DOHH2 (cell line): ENCODE data around the gene RAPGEF5.

Source experiments
- EZH2phosphoT487 ChIP-seq: fragments of 200-600 bp; sonication (generic); IDR thresholded peaks from 2 replicates; pipeline ENCODE4 v1.6.1; 2017; ENCODE audit warnings: borderline replicate concordance, mild to moderate bottlenecking, antibody characterized with exemption, low read length, moderate library complexity, mixed read lengths
- TF ChIP-seq, protein P1 (sequence below): fragments of 200-600 bp; sonication (generic); IDR thresholded peaks from one replicate; pipeline ENCODE4 v1.5.1; 2014; ENCODE audit warnings: antibody characterized with exemption, mild to moderate bottlenecking, low read depth, low read length; ENCODE audit not compliant: poor library complexity, severe bottlenecking

DNA sequence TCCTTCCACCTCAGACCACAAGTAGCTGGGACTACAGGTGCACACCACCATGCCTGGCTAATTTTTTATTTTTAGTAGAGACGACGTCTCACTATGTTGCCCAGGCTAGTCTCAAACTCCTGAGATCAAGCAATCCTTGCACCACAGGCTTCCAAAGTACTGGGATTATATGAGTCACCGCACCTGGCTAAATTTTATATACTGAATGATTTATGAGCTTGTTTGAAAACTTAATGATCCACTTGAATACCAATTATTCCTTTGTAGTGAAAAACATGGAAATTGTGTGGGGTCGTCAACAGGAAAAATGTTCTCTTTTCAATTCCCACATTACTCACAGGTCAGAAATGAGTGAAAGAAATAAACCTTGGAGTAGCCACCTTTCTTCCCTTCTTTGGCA is 31.3 kb downstream of the RAPGEF5 start:
- TF ChIP-seq, protein P1, sequence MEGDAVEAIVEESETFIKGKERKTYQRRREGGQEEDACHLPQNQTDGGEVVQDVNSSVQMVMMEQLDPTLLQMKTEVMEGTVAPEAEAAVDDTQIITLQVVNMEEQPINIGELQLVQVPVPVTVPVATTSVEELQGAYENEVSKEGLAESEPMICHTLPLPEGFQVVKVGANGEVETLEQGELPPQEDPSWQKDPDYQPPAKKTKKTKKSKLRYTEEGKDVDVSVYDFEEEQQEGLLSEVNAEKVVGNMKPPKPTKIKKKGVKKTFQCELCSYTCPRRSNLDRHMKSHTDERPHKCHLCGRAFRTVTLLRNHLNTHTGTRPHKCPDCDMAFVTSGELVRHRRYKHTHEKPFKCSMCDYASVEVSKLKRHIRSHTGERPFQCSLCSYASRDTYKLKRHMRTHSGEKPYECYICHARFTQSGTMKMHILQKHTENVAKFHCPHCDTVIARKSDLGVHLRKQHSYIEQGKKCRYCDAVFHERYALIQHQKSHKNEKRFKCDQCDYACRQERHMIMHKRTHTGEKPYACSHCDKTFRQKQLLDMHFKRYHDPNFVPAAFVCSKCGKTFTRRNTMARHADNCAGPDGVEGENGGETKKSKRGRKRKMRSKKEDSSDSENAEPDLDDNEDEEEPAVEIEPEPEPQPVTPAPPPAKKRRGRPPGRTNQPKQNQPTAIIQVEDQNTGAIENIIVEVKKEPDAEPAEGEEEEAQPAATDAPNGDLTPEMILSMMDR: no peak
- TF ChIP-seq EZH2phosphoT487: no peak
